DMS 273 (cell line): Measurements from ENCODE around the gene NTM.

Experiments
- DNase-seq: peaks from one replicate; lab custom pipeline; 2025; ENCODE audit not compliant: unreplicated experiment; lab: John Stamatoyannopoulos, UW

Gene NTM

DNA sequence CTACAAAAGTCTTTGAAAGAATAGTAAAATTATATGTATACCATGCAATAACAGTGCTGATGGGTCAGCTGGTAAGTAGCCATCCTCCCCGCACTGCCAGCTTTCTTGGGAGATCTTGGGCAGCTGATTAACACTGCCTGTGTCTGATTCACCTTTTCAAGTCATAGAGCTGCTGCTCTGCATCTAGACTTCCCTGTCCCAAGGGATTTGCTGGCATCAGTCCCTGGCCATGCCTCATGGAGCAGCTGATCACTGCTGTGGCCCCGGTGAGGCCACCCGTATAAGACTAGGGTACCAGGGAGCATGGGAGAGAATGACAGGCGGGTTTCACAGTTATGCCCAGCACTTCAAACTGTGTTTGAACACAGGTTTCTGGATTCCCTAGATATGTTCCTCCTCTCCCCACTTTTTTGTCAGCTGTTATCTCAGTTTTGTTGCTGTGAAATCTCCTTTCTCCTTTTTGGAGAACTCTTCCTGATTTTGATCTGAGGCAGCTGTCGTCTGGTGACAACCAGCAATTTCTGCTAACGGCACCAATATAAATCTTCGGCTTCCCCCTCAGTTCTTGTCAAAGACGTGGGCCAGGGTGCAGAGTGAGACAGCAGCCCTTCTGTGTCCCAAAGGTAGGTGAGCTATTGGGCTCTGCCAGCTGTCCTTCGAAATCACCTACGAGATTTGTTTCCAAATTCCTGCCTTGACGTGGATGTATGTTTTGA, 438.9 kb downstream of the NTM start:
- DNase-seq: no peak

DNA sequence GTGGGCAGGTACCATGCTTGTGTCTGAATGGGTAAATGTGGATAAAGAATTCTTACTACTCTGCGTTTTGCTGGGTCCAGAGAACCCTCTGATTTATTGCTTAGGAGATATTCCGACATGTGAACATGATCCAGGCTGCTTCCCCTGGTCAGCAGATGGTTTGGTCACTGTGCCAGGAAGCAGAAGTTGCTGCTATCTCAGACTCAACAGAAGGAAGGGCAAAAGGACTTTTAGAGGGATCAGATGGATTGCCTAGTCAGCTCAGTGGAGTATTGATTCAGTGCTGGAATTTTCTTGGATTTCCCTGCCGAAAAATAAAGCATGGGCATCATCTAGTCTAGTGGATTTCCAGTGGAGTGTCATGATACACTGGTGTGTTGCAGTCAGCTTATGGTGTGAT, 440.1 kb downstream of the NTM start:
- no peak for DNase-seq

- DNase-seq: no peak
Observed at GRCh38 chr11:131811383-131811782, 441.0 kb downstream of the NTM start.

GRCh38 chr11:131814108-131814507, 443.7 kb downstream of the NTM start:
- DNase-seq: no peak

- no peak for DNase-seq
Observed at GRCh38 chr11:131815590-131815989, 445.2 kb downstream of the NTM start.

DNA sequence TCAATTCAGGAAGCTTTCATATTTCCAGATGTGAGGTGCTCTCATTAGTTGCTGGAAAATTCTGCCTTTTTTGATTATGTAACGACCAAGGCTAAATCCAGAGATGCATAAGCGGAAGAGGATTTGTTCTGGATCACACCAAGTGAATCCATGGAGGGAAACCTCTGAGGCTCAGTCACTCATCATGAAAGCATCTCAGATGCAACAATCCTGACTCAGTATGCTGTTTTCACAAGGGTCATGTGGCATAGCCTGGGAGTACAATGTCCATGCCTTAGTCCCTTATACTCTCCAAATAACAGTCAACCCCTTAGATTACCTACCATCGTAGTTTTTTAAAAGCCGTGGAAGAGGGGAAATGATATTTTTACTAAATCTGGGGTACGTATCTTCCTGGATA, 445.6 kb downstream of the NTM start:
- DNase-seq: no peak

DNA sequence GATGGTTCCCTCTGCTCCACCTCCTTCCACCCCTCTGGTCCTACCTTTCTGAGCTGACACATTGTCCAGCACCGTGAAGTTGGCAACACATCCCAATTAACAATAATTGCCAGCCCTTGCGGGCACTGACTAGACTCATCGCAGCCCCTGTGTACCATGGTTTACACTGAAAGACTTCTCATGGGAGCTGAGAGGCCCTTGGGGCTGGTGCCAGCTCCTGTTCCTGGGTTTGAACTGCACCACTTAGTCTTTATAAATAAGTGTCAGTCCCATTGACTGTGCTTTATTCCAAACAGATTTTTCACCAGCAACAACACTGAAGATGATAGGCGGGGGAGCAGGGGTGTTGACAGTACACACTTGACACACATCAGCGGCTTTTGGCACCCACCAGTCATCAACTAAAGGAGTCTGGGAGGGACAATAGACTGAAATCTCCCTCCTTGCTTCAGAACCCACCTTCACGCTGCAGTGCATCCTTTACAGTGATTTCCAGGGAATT, 447.3 kb downstream of the NTM start:
- no peak for DNase-seq

DNA sequence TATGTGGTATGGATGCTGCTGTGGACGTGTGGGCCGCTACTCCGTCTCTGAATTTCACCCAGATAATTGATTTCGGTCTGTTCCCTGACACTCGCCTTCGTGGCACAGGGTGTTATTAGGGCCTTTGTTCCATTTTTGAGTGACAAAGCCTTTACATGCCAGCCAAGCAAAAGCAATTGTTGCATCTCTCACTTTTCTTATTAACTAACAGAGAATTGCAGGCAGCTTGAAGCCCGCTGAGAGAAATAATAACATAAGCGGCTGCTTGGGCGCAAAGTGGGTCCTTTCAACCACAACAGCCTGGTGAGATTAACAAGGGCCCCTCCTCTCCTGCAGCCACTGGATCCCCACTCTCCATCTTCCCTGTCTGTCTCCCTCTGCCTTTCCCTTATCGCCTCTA, 449.4 kb downstream of the NTM start:
- DNase-seq: no peak

DNA sequence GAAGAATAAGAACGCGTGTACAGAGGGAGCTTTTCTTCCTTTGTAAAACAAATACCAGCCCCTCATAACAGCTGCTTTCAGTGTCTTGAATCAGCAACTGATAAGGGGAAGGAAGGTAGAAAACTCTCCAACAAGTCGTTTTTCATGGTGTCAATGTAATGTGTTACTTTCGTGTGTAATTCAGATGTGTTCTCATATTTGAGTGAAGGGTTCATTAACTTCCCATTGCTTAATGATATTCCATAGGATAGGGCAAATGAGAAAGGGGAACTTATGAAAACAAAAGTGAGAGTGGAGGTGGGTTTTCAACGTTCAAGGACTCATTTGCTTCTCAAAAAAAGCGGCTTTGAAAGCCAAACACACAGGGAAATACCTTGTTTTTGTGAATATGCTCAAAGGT, 452.1 kb downstream of the NTM start:
- no peak for DNase-seq

- no peak for DNase-seq
Observed at GRCh38 chr11:131823772-131824171, 453.4 kb downstream of the NTM start.

GRCh38 chr11:131824771-131825170, 454.4 kb downstream of the NTM start:
- no peak for DNase-seq

GRCh38 chr11:131827430-131827829, 457.0 kb downstream of the NTM start:
- DNase-seq: no peak

- no peak for DNase-seq
Observed at GRCh38 chr11:131829725-131830124, 459.3 kb downstream of the NTM start.

DNA sequence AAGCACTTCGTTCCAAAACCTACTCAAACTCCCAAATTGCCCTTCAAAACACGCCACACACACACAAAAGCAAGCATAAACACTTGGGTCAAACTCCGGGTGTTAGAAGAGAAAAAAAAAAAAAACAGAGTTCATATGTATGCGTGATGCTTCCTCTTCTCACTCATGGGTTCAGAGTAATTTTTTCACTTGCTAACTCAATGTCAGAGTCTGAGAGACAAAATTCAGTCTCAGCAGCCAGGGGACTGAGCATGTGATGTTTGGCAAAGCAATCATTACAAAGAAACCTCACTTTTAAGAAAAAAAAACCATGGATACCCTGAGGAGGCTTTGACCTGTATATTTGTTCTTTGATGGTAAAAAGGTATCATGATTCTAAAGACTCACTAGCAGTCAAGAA, 461.7 kb downstream of the NTM start:
- DNase-seq: no peak

DNA sequence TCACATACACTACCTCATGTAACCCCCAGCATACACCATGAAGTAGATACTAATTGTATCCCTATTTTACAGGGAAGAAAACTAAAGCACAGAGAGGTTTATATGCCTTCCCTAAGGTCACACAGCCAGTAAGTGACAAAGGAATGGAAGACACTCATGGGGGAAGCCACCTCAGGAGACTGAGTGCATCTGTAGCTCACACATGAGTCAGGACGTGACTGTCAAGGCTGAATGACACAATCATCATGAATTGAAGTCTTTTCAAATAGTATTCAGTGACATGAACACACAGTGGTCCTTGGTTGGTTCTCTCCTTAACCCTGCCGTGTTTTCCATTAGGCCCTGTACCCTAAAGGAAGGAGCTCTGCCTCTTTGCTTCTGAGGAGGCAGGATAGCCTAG, 463.0 kb downstream of the NTM start:
- DNase-seq: no peak

GRCh38 chr11:131837562-131837961, 467.1 kb downstream of the NTM start:
- no peak for DNase-seq

GRCh38 chr11:131838016-131838415, 467.6 kb downstream of the NTM start:
- DNase-seq: no peak

- no peak for DNase-seq
Observed at GRCh38 chr11:131839326-131839725, 468.9 kb downstream of the NTM start.

- no peak for DNase-seq
Observed at GRCh38 chr11:131840545-131840944, 470.1 kb downstream of the NTM start.

DNA sequence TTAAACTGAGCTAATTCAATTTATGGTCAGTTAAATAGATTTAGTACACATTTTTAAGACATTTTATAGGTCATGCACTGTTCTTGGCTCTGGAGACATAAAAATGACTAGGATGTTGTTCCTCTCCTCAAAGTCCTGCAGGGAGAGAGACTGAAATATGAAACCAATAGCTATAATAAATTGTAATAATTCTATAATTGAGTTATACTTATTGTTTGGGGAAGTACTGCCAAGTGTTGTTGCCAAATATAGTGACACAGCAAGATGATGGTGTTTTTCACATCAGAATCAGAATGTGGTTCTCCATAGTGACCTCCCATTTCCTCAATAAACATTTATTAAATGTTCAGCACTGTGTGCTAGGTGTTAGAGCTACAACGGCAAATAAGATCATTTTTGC, 470.6 kb downstream of the NTM start:
- DNase-seq: no peak

DNA sequence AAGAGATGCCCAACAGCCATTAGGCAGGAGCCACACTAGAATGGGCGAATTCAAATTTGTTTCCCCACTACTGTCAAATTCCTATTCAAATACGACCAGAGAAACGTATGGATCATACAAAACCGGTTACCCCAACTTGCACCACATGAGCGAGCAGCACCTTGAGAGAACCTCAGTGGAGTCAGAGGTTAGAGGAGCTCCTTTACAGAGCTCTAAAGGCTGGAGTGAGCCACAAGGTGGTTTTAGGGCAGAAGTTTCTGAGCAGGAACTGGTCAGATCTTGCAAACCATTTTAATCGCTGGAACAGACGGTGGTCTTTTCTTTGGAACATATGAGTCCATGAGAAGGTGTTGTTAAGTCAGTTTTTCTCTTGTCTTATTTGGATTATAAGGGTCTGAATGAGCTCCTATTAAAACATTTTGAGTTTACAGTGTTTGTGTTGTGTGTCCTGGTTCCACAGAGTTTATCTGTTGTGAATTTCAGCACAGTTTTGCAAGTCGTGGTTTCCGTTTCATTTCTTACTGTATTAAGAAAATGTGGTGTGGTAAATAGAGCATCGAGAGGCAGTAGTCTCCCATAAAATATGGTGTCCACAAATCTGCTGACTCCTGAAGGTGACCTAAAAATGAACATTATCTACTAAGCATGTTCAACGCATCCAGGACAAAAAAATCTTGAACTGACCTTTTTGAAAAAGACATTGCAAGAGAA, 471.7 kb downstream of the NTM start:
- no peak for DNase-seq

- DNase-seq: no peak
Observed at GRCh38 chr11:131845255-131845654, 474.8 kb downstream of the NTM start.

GRCh38 chr11:131849485-131849884, 479.1 kb downstream of the NTM start:
- DNase-seq: no peak
